ENCODE results near the gene TRIM65. TPM values are rescaled to one million over a fixed set of nuclear protein-coding genes. Genes with fewer than 3 reads are reported as not detected.

Gene TRIM65
- total and polyA plus RNA-seq, 2 of the 13 experiments (the other 11 are each of a cell fraction or from before 2014, with no cell fraction given), result 10.3 to 22.4 TPM

DNA sequence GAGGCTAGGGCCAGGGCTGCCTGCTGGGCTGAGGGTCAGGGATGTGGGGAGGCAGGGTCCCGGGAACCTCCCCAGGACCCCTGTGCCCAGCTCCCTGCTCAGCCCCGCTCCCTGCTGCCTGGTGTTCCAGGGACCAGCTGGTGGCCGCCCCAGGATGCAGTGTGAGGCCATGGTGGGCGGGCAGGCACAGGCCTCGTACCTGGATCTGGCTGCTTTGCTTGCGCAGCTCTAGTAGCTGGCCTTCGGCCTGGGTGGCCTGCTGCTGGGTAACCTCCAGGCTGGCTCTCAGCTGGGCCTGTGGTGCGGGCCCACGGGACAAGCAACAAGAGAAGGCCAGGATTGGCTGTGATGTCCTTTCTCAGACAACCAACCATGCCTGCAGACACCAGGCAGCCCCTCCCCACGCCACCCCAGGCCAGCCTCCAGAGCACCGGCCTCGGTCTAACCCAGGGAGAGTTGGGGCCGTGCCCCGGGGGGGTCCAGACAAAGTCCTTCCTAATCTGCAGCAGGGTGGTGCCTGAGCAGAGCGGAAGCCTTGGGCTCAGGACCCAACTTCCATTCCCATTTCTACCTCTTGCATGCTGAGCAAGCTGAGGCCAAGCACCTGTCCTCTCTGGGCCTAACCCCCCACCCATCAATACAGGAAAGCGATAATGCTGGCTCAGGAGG lies 4.1 kb downstream of the TRIM65 start (continued):
- TF ChIP-seq, protein P1, sequence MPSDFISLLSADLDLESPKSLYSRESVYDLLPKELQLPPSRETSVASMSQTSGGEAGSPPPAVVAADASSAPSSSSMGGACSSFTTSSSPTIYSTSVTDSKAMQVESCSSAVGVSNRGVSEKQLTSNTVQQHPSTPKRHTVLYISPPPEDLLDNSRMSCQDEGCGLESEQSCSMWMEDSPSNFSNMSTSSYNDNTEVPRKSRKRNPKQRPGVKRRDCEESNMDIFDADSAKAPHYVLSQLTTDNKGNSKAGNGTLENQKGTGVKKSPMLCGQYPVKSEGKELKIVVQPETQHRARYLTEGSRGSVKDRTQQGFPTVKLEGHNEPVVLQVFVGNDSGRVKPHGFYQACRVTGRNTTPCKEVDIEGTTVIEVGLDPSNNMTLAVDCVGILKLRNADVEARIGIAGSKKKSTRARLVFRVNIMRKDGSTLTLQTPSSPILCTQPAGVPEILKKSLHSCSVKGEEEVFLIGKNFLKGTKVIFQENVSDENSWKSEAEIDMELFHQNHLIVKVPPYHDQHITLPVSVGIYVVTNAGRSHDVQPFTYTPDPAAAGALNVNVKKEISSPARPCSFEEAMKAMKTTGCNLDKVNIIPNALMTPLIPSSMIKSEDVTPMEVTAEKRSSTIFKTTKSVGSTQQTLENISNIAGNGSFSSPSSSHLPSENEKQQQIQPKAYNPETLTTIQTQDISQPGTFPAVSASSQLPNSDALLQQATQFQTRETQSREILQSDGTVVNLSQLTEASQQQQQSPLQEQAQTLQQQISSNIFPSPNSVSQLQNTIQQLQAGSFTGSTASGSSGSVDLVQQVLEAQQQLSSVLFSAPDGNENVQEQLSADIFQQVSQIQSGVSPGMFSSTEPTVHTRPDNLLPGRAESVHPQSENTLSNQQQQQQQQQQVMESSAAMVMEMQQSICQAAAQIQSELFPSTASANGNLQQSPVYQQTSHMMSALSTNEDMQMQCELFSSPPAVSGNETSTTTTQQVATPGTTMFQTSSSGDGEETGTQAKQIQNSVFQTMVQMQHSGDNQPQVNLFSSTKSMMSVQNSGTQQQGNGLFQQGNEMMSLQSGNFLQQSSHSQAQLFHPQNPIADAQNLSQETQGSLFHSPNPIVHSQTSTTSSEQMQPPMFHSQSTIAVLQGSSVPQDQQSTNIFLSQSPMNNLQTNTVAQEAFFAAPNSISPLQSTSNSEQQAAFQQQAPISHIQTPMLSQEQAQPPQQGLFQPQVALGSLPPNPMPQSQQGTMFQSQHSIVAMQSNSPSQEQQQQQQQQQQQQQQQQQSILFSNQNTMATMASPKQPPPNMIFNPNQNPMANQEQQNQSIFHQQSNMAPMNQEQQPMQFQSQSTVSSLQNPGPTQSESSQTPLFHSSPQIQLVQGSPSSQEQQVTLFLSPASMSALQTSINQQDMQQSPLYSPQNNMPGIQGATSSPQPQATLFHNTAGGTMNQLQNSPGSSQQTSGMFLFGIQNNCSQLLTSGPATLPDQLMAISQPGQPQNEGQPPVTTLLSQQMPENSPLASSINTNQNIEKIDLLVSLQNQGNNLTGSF (CRISPR knock-in tag; IDR thresholded peaks at IDR 0.05), result peak; percentile 84
- TF ChIP-seq, protein P2, sequence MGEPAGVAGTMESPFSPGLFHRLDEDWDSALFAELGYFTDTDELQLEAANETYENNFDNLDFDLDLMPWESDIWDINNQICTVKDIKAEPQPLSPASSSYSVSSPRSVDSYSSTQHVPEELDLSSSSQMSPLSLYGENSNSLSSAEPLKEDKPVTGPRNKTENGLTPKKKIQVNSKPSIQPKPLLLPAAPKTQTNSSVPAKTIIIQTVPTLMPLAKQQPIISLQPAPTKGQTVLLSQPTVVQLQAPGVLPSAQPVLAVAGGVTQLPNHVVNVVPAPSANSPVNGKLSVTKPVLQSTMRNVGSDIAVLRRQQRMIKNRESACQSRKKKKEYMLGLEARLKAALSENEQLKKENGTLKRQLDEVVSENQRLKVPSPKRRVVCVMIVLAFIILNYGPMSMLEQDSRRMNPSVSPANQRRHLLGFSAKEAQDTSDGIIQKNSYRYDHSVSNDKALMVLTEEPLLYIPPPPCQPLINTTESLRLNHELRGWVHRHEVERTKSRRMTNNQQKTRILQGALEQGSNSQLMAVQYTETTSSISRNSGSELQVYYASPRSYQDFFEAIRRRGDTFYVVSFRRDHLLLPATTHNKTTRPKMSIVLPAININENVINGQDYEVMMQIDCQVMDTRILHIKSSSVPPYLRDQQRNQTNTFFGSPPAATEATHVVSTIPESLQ (CRISPR knock-in tag; conservative IDR thresholded peaks at IDR 0.05), result no peak; the same call in 1 of the 2 replicates
- TF ChIP-seq SALL1 (CRISPR knock-in tag; IDR thresholded peaks at IDR 0.05) (peak; percentile 72), ZNF605 (CRISPR knock-in tag; IDR thresholded peaks at IDR 0.05) (no peak), HMGA1 (CRISPR knock-in tag; conservative IDR thresholded peaks at IDR 0.05) (no peak), ZNF180 (CRISPR knock-in tag; IDR thresholded peaks at IDR 0.05; ENCODE audit: borderline replicate concordance, low read depth) (no peak), ADNP (CRISPR knock-in tag; IDR thresholded peaks at IDR 0.05) (0 out of 2 replicates have a peak, but pooled peaks have one; percentile 39), ZNF557 (CRISPR knock-in tag; IDR thresholded peaks at IDR 0.05) (no peak), ZNF598 (CRISPR knock-in tag; IDR thresholded peaks at IDR 0.05; ENCODE audit: borderline replicate concordance) (no peak; the same call in 1 of the 2 replicates), ZNF260 (CRISPR knock-in tag; IDR thresholded peaks at IDR 0.05; ENCODE audit: borderline replicate concordance, low read depth) (no peak), ZNF143 (CRISPR knock-in tag; IDR thresholded peaks at IDR 0.05) (no peak), TGIF2 (CRISPR knock-in tag; IDR thresholded peaks at IDR 0.05) (peak; percentile 65; the same call in 1 of the 2 replicates), NCOA2 (CRISPR knock-in tag; IDR thresholded peaks at IDR 0.05) (no peak), POLR2A (IDR thresholded peaks at IDR 0.05; ENCODE audit: insufficient read depth in 1 of 2, low read depth in 2 of 2, low read length in 2 of 2) (peak in 1 of 2 experiments; percentile 75; a peak in 2 of 4 replicates)
- TF ChIP-seq, protein P3, sequence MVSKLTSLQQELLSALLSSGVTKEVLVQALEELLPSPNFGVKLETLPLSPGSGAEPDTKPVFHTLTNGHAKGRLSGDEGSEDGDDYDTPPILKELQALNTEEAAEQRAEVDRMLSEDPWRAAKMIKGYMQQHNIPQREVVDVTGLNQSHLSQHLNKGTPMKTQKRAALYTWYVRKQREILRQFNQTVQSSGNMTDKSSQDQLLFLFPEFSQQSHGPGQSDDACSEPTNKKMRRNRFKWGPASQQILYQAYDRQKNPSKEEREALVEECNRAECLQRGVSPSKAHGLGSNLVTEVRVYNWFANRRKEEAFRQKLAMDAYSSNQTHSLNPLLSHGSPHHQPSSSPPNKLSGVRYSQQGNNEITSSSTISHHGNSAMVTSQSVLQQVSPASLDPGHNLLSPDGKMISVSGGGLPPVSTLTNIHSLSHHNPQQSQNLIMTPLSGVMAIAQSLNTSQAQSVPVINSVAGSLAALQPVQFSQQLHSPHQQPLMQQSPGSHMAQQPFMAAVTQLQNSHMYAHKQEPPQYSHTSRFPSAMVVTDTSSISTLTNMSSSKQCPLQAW (CRISPR knock-in tag; IDR thresholded peaks at IDR 0.05), result peak; percentile 77
- TF ChIP-seq, protein P4, sequence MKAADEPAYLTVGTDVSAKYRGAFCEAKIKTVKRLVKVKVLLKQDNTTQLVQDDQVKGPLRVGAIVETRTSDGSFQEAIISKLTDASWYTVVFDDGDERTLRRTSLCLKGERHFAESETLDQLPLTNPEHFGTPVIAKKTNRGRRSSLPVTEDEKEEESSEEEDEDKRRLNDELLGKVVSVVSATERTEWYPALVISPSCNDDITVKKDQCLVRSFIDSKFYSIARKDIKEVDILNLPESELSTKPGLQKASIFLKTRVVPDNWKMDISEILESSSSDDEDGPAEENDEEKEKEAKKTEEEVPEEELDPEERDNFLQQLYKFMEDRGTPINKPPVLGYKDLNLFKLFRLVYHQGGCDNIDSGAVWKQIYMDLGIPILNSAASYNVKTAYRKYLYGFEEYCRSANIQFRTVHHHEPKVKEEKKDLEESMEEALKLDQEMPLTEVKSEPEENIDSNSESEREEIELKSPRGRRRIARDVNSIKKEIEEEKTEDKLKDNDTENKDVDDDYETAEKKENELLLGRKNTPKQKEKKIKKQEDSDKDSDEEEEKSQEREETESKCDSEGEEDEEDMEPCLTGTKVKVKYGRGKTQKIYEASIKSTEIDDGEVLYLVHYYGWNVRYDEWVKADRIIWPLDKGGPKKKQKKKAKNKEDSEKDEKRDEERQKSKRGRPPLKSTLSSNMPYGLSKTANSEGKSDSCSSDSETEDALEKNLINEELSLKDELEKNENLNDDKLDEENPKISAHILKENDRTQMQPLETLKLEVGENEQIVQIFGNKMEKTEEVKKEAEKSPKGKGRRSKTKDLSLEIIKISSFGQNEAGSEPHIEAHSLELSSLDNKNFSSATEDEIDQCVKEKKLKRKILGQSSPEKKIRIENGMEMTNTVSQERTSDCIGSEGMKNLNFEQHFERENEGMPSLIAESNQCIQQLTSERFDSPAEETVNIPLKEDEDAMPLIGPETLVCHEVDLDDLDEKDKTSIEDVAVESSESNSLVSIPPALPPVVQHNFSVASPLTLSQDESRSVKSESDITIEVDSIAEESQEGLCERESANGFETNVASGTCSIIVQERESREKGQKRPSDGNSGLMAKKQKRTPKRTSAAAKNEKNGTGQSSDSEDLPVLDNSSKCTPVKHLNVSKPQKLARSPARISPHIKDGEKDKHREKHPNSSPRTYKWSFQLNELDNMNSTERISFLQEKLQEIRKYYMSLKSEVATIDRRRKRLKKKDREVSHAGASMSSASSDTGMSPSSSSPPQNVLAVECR (CRISPR knock-in tag; IDR thresholded peaks at IDR 0.05; ENCODE audit: borderline replicate concordance), result peak; percentile 38

Measured in HepG2 (cell line).